A673 (cell line): ENCODE measurements around the gene GSTM3.

Experiments
- CTCF ChIP-seq: fragments of 300-800, 200-600 bp; sonication (generic); conservative IDR thresholded peaks from 2 replicates; pipeline ENCODE4 v1.5.1; 2017; ENCODE audit warnings: low read depth, mild to moderate bottlenecking, antibody characterized with exemption, low read length, moderate library complexity, mixed read lengths
- EZH2 ChIP-seq: fragments of 200-600 bp; sonication (generic); IDR thresholded peaks from 2 replicates; pipeline ENCODE4 v1.6.1; 2017; ENCODE audit warnings: borderline replicate concordance, low read depth, mild to moderate bottlenecking, mixed read lengths, antibody characterized with exemption, low read length; ENCODE audit not compliant: poor library complexity, severe bottlenecking

GRCh38 chr1:109749221-109749620 lies 8.4 kb upstream of the GSTM3 start:
- TF ChIP-seq EZH2 (no peak), CTCF (no peak)
